ENCODE measurements around the gene EFCAB5. TPM values are rescaled to one million over a fixed set of nuclear protein-coding genes. Genes with fewer than 3 reads are reported as not detected.

The EFCAB5 gene
- total and polyA plus RNA-seq, 2 of the 13 experiments (the other 11 are each of a cell fraction or from before 2014, with no cell fraction given): 0.15 TPM; not detected in 1

- no peak for TF ChIP-seq ZNF710 (CRISPR knock-in tag; IDR thresholded peaks at IDR 0.05; ENCODE audit: borderline replicate concordance)
- no peak for TF ChIP-seq HMGA1 (CRISPR knock-in tag; conservative IDR thresholded peaks at IDR 0.05)
- TF ChIP-seq ARNT (IDR thresholded peaks at IDR 0.05): no peak
- TF ChIP-seq SETDB1 (CRISPR knock-in tag; IDR thresholded peaks at IDR 0.05; ENCODE audit: borderline replicate concordance): no peak
- TF ChIP-seq KLF16 (CRISPR knock-in tag; IDR thresholded peaks at IDR 0.05): peak in 1 of 2 experiments; percentile 70; a peak in 1 of 4 replicates
- TF ChIP-seq ZNF800 (CRISPR knock-in tag; IDR thresholded peaks at IDR 0.05): no peak
- peak; percentile 94 for TF ChIP-seq KMT2A (CRISPR knock-in tag; IDR thresholded peaks at IDR 0.05)
- TF ChIP-seq AFF4 (CRISPR knock-in tag; IDR thresholded peaks at IDR 0.05): no peak
- no peak for TF ChIP-seq ATF5 (CRISPR knock-in tag; IDR thresholded peaks at IDR 0.05; ENCODE audit: low read depth)
- peak; percentile 76 for TF ChIP-seq ARNTL (CRISPR knock-in tag; IDR thresholded peaks at IDR 0.05)
- TF ChIP-seq SKI (IDR thresholded peaks at IDR 0.05; ENCODE audit: partially characterized antibody): peak; percentile 7
- TF ChIP-seq, protein P1, sequence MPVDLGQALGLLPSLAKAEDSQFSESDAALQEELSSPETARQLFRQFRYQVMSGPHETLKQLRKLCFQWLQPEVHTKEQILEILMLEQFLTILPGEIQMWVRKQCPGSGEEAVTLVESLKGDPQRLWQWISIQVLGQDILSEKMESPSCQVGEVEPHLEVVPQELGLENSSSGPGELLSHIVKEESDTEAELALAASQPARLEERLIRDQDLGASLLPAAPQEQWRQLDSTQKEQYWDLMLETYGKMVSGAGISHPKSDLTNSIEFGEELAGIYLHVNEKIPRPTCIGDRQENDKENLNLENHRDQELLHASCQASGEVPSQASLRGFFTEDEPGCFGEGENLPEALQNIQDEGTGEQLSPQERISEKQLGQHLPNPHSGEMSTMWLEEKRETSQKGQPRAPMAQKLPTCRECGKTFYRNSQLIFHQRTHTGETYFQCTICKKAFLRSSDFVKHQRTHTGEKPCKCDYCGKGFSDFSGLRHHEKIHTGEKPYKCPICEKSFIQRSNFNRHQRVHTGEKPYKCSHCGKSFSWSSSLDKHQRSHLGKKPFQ (CRISPR knock-in tag; IDR thresholded peaks at IDR 0.05; ENCODE audit: insufficient replicate concordance): no peak
- no peak for TF ChIP-seq PAF1 (CRISPR knock-in tag; IDR thresholded peaks at IDR 0.05)
- TF ChIP-seq, protein P2, sequence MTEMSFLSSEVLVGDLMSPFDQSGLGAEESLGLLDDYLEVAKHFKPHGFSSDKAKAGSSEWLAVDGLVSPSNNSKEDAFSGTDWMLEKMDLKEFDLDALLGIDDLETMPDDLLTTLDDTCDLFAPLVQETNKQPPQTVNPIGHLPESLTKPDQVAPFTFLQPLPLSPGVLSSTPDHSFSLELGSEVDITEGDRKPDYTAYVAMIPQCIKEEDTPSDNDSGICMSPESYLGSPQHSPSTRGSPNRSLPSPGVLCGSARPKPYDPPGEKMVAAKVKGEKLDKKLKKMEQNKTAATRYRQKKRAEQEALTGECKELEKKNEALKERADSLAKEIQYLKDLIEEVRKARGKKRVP (CRISPR knock-in tag; IDR thresholded peaks at IDR 0.05): peak in 1 of 2 experiments; percentile 73; a peak in 1 of 4 replicates
- no peak for TF ChIP-seq STAT5B (CRISPR knock-in tag; IDR thresholded peaks at IDR 0.05)
- TF ChIP-seq ZNF879 (CRISPR knock-in tag; IDR thresholded peaks at IDR 0.05): peak; percentile 77; the same call in 1 of the 2 replicates
Measured at GRCh38 chr17:30116661-30117551, 175.5 kb downstream of the EFCAB5 start, which contains the start of gene NSRP1 (continued).
